Measurements from ENCODE around the gene CENPW. TPM values are rescaled to one million over a fixed set of nuclear protein-coding genes. Genes with fewer than 3 reads are reported as not detected.

The CENPW gene
- polyA plus RNA-seq, 1 donor (not counting 4 experiments of a cell fraction or from before 2014, with no cell fraction given): 20.9 TPM

DNA sequence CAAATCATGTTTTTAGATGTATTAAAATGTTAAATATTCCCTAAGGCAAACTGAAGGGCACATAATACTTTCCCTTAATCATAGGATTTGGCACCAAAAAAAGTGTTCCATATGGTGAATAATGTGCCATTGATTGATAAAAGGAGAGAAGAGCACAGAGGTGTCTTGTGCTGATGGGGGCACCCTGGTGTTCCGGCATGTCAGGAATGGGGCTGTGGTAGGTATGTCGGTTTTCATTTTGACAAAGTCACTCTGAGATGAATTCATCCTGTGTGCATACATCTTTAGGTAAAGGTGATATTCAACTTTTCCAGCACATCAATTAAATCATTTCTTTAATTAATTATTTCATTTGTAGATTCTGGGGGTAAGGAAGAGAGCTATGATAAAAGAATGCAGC, 36.8 kb downstream of the CENPW start:
- H3K4me1 ChIP-seq (ENCODE audit: control insufficient read depth, extremely low read depth, insufficient read depth, low read length): no peaks in the 10 kb centered on the region
- no peaks in the 10 kb centered on the region for H3K9me3 ChIP-seq (ENCODE audit: control insufficient read depth, low read depth, low read length)
- FAIRE-seq (no peak), DNase-seq (ENCODE audit: low read depth, low spot score) (no peak)
- H3K4me2 ChIP-seq (ENCODE audit: control insufficient read depth, extremely low read depth, insufficient read depth, low read depth, low read length): no peak overlapping the region
- no peaks in the 10 kb centered on the region for H3K27me3 ChIP-seq (ENCODE audit: control insufficient read depth, extremely low read depth, insufficient read depth, low read length)
- H3K79me2 ChIP-seq (ENCODE audit: control insufficient read depth, insufficient read depth, low read length): no peaks in the 10 kb centered on the region
- no peaks in the 10 kb centered on the region for H4K20me1 ChIP-seq (ENCODE audit: control insufficient read depth, extremely low read depth, insufficient read depth, low read length)
- H3K4me3 ChIP-seq (ENCODE audit: control insufficient read depth in 2 of 3, extremely low read depth in 1 of 3, insufficient read depth in 2 of 3, low read depth in 1 of 3, low read length in 3 of 3): no peak overlapping the region
- H3K9me1 ChIP-seq (ENCODE audit: control insufficient read depth, extremely low read depth, insufficient read depth, low read length): no peaks in the 10 kb centered on the region
- H3K9ac ChIP-seq (ENCODE audit: control insufficient read depth, extremely low read depth, insufficient read depth, low read length): no peak overlapping the region
- no peak overlapping the region for H3K27ac ChIP-seq (ENCODE audit: control insufficient read depth, insufficient read depth, low read length)
- dilution Hi-C loops (cut with MboI; ENCODE audit: extremely low pct_ligation_motif_present, low sequenced_read_pairs): no loop called here
- H3K36me3 ChIP-seq (ENCODE audit: control insufficient read depth in 2 of 2, extremely low read depth in 1 of 2, insufficient read depth in 2 of 2, low read length in 2 of 2): no peaks in the 10 kb centered on the region
- no peak overlapping the region for H2AFZ ChIP-seq (ENCODE audit: control insufficient read depth, low read length)
- TF ChIP-seq EZH2 (IDR thresholded peaks at IDR 0.05; ENCODE audit: low read length): no peak
- TF ChIP-seq, protein P1, sequence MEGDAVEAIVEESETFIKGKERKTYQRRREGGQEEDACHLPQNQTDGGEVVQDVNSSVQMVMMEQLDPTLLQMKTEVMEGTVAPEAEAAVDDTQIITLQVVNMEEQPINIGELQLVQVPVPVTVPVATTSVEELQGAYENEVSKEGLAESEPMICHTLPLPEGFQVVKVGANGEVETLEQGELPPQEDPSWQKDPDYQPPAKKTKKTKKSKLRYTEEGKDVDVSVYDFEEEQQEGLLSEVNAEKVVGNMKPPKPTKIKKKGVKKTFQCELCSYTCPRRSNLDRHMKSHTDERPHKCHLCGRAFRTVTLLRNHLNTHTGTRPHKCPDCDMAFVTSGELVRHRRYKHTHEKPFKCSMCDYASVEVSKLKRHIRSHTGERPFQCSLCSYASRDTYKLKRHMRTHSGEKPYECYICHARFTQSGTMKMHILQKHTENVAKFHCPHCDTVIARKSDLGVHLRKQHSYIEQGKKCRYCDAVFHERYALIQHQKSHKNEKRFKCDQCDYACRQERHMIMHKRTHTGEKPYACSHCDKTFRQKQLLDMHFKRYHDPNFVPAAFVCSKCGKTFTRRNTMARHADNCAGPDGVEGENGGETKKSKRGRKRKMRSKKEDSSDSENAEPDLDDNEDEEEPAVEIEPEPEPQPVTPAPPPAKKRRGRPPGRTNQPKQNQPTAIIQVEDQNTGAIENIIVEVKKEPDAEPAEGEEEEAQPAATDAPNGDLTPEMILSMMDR (optimal IDR thresholded peaks at IDR 0.05 in 1 of 3, IDR thresholded peaks at IDR 0.05 in 1 of 3, conservative IDR thresholded peaks at IDR 0.05 in 1 of 3; ENCODE audit: extremely low read depth in 1 of 3, insufficient read depth in 2 of 3, low read length in 3 of 3): no peak

DNA sequence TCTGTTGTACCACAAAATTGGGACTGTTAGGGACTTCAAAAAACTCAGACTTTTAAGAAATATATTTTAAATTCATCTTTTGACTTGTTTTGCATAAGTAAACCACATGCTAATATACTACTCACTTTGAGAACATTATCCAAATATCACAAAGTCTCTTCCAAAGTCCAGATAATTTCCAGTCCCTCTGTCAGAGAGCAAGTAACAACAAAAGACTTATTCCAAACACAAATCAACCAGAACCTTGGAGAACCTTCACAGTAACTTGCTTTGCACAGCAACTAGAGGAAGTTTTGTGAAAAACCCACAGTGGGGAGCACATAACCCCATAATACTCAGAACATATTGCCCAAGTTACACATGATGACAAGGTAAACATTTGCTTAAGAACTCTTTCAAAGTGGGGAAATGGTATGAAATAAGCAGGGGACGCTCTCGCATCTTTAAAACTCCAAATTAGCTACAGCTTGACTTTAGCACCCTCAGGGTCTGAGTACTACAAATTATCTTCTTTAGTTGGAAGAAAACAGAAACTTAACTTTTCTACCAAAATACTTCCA, 37.8 kb downstream of the CENPW start:
- dilution Hi-C loops (cut with MboI; ENCODE audit: extremely low pct_ligation_motif_present, low sequenced_read_pairs): no loop called here
- FAIRE-seq (no peak), DNase-seq (ENCODE audit: low read depth, low spot score) (no peak)
- Histone ChIP-seq H3K4me1 (ENCODE audit: control insufficient read depth, extremely low read depth, insufficient read depth, low read length) (no peaks in the 10 kb centered on the region), H3K9me3 (ENCODE audit: control insufficient read depth, low read depth, low read length) (no peaks in the 10 kb centered on the region), H3K79me2 (ENCODE audit: control insufficient read depth, insufficient read depth, low read length) (no peaks in the 10 kb centered on the region), H3K36me3 (ENCODE audit: control insufficient read depth in 2 of 2, extremely low read depth in 1 of 2, insufficient read depth in 2 of 2, low read length in 2 of 2) (no peaks in the 10 kb centered on the region), H3K4me2 (ENCODE audit: control insufficient read depth, extremely low read depth, insufficient read depth, low read depth, low read length) (no peak overlapping the region), H2AFZ (ENCODE audit: control insufficient read depth, low read length) (no peak overlapping the region), H3K4me3 (ENCODE audit: control insufficient read depth in 2 of 3, extremely low read depth in 1 of 3, insufficient read depth in 2 of 3, low read depth in 1 of 3, low read length in 3 of 3) (no peak overlapping the region), H3K27me3 (ENCODE audit: control insufficient read depth, extremely low read depth, insufficient read depth, low read length) (no peaks in the 10 kb centered on the region), H3K9me1 (ENCODE audit: control insufficient read depth, extremely low read depth, insufficient read depth, low read length) (no peaks in the 10 kb centered on the region), H3K9ac (ENCODE audit: control insufficient read depth, extremely low read depth, insufficient read depth, low read length) (no peak overlapping the region), H4K20me1 (ENCODE audit: control insufficient read depth, extremely low read depth, insufficient read depth, low read length) (no peaks in the 10 kb centered on the region), H3K27ac (ENCODE audit: control insufficient read depth, insufficient read depth, low read length) (no peak overlapping the region)
- TF ChIP-seq, protein P1 (optimal IDR thresholded peaks at IDR 0.05 in 1 of 3, IDR thresholded peaks at IDR 0.05 in 1 of 3, conservative IDR thresholded peaks at IDR 0.05 in 1 of 3; ENCODE audit: extremely low read depth in 1 of 3, insufficient read depth in 2 of 3, low read length in 3 of 3): no peak
- no peak for TF ChIP-seq EZH2 (IDR thresholded peaks at IDR 0.05; ENCODE audit: low read length)

Data from keratinocyte (primary cell).